Stimulated activated CD4-positive, alpha-beta T cell treated with anti-CD3 and anti-CD28 coated beads, Interleukin-4, amount 100 ng/mL, for 1 hour (primary cell): ENCODE measurements around the gene ZRANB1.

Experiments used
- DNase-seq: peaks from one replicate; pipeline ENCODE4 v3.0.0-alpha.2; 2020

The ZRANB1 gene

DNA sequence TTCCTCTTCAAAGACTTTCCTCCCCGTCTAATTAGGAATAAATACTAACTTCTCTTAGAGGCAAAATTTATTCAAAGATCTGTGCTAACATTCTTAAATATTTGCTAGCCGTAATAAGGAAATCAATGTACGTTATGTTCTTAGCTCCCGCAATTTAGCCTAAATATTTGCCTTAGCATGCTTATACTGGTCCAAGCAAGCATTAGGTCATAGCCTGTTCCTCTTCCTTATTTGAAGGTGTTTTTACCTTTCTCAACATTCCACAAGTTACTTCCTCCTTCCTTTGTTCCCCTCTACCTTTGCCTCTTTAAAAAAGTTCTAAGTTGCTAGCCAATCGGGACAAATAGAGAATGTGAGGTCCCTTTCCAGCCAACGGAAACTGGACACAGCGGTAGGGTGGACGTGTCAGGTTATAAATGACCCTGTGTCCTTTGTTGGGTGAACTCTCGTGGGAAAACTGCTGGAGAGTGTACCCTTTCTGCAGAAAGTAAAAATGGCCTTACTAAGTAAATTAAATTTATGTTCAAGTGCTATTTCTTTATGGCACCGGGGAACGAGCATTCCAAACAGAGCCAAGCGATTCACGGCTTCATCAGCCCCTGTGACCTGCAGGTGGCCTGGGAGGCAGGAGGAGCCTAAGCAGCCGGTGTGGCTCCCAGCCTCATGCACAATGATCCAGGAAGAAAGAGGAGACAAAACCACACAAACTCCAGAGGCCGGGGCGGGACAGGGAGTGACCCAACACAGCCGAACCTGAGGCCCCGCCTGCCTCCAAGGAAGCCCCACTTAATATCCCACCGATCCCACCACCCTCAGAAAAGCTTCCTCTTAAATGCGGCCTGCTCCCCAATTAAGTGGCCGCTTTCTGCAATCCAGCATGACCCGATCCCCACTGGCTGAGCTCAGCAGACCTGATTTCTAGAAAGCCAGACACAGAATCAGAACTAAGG is 67.0 kb downstream of the ZRANB1 start:
- DNase-seq = no peak

- no peak for DNase-seq
These were observed 67.8 kb downstream of the ZRANB1 start for GRCh38 chr10:125009661-125010161.

DNA sequence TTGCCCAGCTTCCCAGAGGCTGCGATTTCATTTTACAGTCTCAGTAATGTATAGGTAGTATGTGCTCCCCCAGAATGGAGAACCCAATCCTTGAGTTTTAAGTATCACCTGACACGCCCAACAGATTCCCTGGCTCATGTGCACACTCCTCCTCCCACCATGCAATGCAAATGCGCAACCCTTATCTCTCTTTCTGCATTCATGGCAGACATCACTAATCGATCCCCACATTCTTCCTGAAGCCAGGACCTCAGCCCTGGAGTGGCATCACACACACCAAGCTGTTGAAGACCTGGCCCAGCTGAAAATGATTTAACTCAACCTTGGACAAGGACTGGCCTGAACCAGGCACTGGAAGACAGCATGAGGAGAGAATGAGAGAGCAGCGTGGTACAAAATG is 68.4 kb downstream of the ZRANB1 start:
- DNase-seq = no peak

DNA sequence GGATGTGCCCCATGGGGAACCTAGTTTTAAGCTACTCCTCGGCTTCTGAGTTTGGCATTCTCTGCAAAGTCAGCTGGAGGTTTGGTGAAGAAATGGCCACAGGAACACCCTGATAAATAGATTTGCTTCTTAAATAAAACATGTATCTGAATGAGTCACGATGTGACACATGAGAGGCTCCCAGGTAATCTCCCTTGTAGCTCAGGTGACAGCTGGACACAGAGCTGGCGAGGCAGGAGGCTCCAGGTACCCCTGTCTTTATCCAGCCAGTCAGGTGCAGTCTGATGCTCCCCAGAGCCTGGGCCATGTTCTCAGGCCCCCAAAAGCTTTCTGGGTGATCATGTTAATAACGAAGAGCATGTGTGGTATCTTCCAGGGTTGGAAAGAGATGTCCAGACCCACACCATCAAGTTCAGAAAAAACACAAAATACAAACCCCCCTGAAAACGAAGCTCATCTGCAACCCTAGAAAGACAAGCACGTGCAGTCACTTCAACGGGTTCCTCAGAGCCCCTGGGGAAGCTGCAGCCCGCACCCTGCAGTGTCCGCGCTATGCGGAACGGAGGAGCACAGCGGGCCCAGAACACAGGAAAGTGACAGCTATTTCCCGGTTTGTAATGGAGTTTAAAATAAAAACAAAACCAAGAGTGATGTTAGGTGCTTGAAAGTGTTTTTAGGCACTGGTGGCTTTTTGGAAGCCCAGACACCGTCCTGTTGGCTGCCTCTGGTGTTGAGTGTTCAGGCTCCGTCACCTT is 69.4 kb downstream of the ZRANB1 start:
- no peak for DNase-seq

DNA sequence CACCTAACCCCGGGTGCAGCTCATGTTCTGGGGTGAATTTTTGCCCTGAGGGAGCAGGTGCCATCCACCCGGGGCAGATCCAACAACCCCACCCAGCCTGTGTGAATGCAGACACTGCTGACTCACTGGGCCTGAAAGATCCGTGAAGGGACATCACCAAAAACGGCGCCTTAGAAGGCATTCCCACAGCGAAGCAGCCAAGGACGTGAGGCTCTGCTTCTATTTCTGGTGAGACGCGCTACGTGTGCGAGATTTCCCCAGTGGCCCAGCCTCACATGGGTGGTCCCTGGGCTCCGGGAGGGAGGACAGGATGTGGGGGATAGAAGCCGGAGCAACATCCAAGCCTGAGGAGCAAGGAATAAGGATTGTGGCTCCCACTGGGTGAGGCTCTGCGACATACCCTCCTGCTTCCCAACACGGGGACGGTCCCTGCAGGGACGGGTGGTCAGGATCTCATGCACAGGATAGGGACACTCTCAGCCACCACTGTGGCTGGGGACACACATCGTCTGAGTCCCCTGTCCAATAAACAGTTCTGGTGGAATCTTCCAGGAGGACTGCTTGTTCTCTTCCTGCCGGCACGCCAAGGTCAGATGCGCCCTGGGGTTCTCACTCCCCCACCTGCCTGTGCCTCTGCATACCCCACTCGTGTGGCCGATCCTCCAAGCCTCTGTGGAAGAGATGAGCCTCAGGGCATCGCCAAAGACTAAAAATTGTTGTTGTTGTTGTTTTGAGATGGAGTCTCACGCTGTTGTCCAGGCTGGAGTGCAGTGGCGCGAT is 70.2 kb downstream of the ZRANB1 start:
- DNase-seq = no peak

DNA sequence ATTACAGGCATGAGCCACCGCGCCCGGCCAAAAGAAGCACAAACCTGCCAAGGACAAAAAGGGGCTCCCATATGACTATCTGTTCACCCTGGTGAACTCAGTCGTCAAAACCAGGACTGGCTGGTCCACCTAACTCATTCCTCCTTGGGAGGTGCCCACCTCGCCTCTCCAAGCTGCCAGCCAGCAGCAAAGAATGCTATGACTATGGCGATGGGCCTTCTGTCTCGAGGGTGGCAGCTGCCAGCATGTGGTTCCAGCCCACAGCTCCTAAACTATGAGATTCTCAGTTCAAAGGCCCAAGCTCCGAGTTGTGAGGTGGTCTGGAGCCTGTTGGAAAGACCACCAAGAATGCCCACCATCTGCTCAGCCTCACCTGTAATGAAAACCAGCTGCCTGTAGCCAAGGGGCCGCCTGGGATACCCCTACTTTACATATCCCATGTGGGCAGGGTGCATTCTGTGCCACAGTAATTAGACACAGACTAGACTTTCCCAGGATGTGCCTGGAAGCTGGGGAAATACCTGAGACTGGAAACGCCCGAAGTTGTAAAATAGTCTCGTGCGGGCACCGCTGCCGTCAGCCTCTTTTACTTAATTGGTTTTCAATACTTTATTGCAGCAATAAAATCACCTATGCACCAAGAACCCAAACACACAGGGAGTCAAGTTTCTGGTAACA is 71.1 kb downstream of the ZRANB1 start:
- no peak for DNase-seq

DNA sequence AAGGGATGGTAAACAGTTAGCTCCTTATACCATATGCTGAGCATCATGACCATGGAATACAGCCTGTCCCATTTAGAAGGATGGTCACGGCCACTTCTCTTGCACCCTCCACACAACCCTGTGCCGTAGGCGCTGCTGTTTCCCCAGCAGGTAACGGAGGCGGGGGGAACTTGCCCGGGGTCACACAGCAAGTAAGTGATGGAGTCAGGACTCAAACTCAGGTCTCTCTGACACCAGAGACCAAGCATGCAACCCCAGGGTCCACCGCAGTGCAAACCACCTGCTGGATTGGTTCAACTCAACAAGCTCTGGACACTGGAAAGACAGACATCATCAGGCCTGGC is 71.6 kb downstream of the ZRANB1 start:
- DNase-seq = no peak

DNA sequence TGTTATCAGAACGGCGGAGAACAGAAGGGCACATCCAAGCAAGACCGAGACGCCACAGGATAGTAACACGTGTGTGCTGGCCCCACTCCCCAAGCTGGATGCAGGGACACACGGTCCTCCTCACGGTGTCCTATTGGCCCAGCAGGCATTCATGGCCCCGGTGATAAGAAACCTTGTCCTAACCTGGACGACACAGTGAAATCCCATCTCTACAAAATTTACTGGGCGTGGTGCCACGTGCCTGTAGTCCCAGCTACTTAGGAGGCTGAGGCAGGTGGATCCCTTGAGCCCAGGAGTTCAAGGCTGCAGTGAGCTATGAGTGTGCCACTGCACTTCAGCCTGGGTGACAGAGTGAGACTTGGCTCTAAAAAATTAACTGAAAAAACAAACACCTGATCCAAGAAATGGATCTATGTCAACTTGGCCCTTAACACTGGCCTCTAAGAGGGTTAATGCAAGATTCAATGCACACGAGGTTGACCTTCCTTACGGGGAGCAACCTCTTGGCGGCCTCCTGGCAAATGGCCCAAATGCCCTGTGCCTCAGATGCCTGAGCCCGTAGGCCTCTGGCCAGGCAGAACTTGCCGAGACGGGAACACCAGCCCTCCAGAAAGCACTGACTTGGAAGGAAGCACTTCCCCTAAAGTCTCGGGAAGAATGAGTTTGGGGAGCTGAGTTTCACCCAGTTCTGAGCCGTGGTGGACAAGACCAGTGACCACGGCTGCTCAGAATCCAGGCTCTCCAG is 72.3 kb downstream of the ZRANB1 start:
- DNase-seq = no peak

- no peak for DNase-seq
These were observed 73.0 kb downstream of the ZRANB1 start for GRCh38 chr10:125014836-125015355.

DNA sequence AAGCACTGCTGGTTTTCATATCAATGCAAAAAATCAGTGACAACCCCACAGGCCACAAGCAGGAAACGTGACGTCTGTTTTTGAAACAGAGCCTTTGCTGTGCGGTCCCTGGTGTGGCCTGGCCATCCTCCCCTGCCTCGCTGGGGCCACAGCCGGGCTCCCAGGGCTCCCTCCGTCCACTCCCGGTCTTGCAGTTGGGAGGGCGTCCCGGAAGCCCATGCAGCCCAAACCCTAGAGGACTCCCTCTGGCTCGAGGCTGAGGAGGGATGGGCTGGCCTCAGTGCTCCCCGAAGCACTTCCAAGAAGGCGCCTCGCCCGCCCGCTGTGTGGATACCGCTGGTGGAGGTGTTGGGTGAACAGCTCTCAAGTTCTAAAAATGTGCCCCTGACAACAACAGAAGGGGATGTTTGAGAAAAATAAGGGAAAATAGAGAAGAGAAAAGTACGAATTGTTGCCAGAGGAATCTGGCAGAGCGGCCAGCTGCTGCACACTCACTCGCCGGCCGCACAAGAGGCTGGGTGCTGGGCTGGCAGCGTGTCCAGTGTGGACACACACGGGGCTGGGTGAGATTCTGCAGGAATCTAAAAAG is 73.5 kb downstream of the ZRANB1 start:
- no peak for DNase-seq

GRCh38 chr10:125016123-125016522 is 74.2 kb downstream of the ZRANB1 start:
- DNase-seq = no peak

- no peak for DNase-seq
These were observed 74.8 kb downstream of the ZRANB1 start for GRCh38 chr10:125016611-125017202.

DNA sequence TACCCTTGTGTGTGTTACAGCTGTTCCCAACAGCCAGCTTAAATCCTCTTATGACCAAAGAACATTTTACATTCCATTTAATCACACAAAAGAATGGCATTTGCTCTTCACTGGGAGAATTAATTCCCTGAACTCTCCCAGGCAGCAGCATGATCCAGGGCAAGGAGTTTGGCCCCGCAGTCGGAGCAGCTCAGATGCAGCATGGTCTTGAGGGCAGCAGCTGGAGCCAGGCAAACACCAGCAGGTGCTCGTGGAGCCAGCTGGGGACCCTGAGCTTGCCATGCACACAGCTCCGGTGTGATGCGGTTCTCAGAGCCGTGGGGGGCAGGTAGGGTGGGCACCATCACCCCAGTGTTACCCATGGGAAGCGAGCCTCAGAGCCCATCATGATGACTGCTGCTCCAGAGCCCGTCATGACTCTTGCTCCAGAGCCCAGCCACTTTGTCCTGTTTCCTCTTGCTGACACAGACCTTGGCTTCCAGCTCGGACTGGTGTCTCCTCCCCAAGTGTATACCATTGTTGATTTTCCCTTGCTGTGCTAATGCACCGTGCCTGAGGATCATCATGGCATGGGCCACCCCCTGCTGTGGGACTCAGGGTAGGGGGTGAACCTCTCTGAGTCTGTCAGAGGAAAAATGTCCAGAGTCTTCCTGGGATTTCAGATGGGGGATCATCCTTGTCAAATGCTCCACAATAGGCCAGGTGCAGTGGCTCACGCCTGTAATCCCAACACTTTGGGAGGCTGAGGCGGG is 75.8 kb downstream of the ZRANB1 start:
- DNase-seq = no peak

- DNase-seq = no peak
These were observed 76.7 kb downstream of the ZRANB1 start for GRCh38 chr10:125018576-125019143.

- no peak for DNase-seq
These were observed 78.5 kb downstream of the ZRANB1 start for GRCh38 chr10:125020386-125020785.

DNA sequence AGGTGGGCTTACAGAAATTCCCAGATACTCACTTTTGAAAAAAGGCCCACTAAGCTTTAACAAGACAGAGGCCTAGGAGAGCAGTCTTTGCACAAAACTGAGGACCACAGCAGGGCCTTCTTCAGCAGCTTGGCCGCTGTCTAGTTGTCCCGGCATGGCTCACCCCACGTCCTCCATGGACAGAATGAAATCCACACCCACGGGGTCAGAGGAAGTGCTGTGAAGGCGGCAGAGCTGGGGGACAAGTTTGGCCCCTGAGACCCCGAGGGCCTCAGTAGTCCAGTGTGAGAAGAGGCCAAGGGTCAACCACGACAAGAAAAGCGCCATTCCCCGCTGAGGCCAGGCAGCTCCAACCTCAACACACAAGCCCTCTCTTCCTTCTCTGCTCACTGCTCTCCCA is 78.9 kb downstream of the ZRANB1 start:
- DNase-seq = no peak

GRCh38 chr10:125021686-125022344 is 79.9 kb downstream of the ZRANB1 start:
- no peak for DNase-seq

GRCh38 chr10:125022671-125023070 is 80.7 kb downstream of the ZRANB1 start:
- DNase-seq = no peak

DNA sequence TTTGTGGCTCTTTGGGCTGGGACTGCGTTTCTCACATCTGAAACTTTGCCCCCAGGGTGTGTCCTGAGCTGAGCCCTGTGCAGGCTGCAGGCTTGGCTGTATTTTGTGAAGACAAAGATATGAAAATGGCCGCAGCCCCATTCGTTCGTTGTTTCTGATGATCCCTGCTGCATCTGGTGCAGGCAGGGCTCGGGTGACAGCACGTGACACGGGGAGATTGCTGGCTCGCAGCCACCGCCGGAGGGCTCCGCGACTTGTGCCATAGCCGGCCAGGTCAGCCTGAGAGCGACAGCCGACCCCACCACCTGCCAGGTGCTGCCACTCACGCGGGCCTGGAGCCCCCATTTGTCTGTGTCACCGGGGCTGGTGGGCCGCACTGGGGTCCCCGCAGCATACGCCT is 81.3 kb downstream of the ZRANB1 start:
- no peak for DNase-seq
